DND-41 (cell line): ENCODE data around the gene DPP6.
"Not testable (repeated sequence)": the region's sequence is repeated elsewhere in the genome, so short reads cannot be mapped to it uniquely, and the experiment has no call there.

Experiments used
- ATAC-seq: fragments of 200-7000 bp; cut with Tn5 transposase; 3 replicates; pipeline ENCODE4 v1.9.1; 2021; ENCODE audit warnings: low read depth; ENCODE audit not compliant: insufficient read depth
- DNase-seq: peaks from one replicate; pipeline ENCODE4 v3.0.0-alpha.2; 2020
- H2AFZ ChIP-seq: 2 replicates; pipeline ENCODE4 v1.6.0; 2012; ENCODE audit warnings: low read depth, low read length
- H3K27ac ChIP-seq: 2 replicates; pipeline ENCODE4 v1.5.1; 2012; ENCODE audit warnings: low read length, inconsistent platforms
- H3K27me3 ChIP-seq: fragments of 200-600 bp; sonication (generic); 2 replicates; pipeline ENCODE4 v1.6.0; 2012; ENCODE audit warnings: low read length, mild to moderate bottlenecking, inconsistent platforms; ENCODE audit not compliant: insufficient read depth, poor library complexity
- H3K36me3 ChIP-seq: 2 replicates; pipeline ENCODE4 v1.5.1; 2012; ENCODE audit warnings: low read length, inconsistent platforms; ENCODE audit not compliant: insufficient read depth
- H3K4me1 ChIP-seq: 2 replicates; pipeline ENCODE4 v1.5.1; 2012; ENCODE audit warnings: mild to moderate bottlenecking, low read length; ENCODE audit not compliant: insufficient read depth
- H3K4me2 ChIP-seq: 2 replicates; pipeline ENCODE4 v1.6.0; 2012; ENCODE audit warnings: mild to moderate bottlenecking, moderate library complexity, low read length, inconsistent platforms; ENCODE audit not compliant: insufficient read depth
- H3K4me3 ChIP-seq, 2 experiments: fragments of 200-600 bp in 1 of 2; shearing (Covaris generic) in 1 of 2; 2 replicates each; pipeline ENCODE4 v1.5.1; 2012 to 2016; ENCODE audit warnings: inconsistent platforms in 2 of 2, low read length in 2 of 2, mild to moderate bottlenecking in 2 of 2, low read depth in 1 of 2, moderate library complexity in 1 of 2
- H3K79me2 ChIP-seq: 2 replicates; pipeline ENCODE4 v1.6.0; 2012; ENCODE audit warnings: low read length, inconsistent platforms; ENCODE audit not compliant: insufficient read depth
- H3K9ac ChIP-seq: 2 replicates; pipeline ENCODE4 v1.6.0; 2012; ENCODE audit warnings: low read depth, mild to moderate bottlenecking, inconsistent platforms, low read length, moderate library complexity
- H3K9me3 ChIP-seq: 2 replicates; pipeline ENCODE4 v1.5.1; 2012; ENCODE audit warnings: low read length, moderate library complexity, mild to moderate bottlenecking, inconsistent platforms; ENCODE audit not compliant: insufficient read depth, severe bottlenecking
- H4K20me1 ChIP-seq: 2 replicates; pipeline ENCODE4 v1.6.0; 2012; ENCODE audit warnings: low read length; ENCODE audit not compliant: insufficient read depth
- CTCF ChIP-seq: IDR thresholded peaks from 2 replicates; pipeline ENCODE4 v1.5.1; 2012; ENCODE audit warnings: borderline replicate concordance, low read length, moderate library complexity, mild to moderate bottlenecking; ENCODE audit not compliant: poor library complexity, severe bottlenecking; ENCODE audit errors: extremely low read depth
- EZH2 ChIP-seq: IDR thresholded peaks from 3 replicates; pipeline ENCODE4 v1.6.1; 2012; ENCODE audit warnings: borderline replicate concordance, low read depth, mild to moderate bottlenecking, moderate library complexity, low read length, inconsistent platforms; ENCODE audit not compliant: severe bottlenecking

DPP6 gene

GRCh38 chr7:154676422-154677073 lies 624.4 kb downstream of the DPP6 start:
- Histone ChIP-seq H3K4me1 (no peaks in the 10 kb centered on the region), H3K4me2 (no peak overlapping the region), H3K27ac (no peak overlapping the region), H3K4me3 (no peak overlapping the region), H3K36me3 (no peaks in the 10 kb centered on the region), H2AFZ (no peak overlapping the region), H3K9me3 (no peaks in the 10 kb centered on the region), H3K27me3 (no peaks in the 10 kb centered on the region), H4K20me1 (no peaks in the 10 kb centered on the region), H3K9ac (no peak overlapping the region), H3K79me2 (no peaks in the 10 kb centered on the region)
- ATAC-seq (no peak), DNase-seq (no peak)
- TF ChIP-seq CTCF (no peak), EZH2 (no peak)

GRCh38 chr7:154677454-154677853 lies 625.3 kb downstream of the DPP6 start:
- ATAC-seq (no peak), DNase-seq (no peak)
- Histone ChIP-seq H3K4me1 (no peaks in the 10 kb centered on the region), H3K4me3 (no peak overlapping the region), H3K79me2 (no peaks in the 10 kb centered on the region), H3K27ac (no peak overlapping the region), H3K27me3 (no peaks in the 10 kb centered on the region), H3K9ac (no peak overlapping the region), H2AFZ (no peak overlapping the region), H3K9me3 (no peaks in the 10 kb centered on the region), H3K4me2 (no peak overlapping the region), H4K20me1 (no peaks in the 10 kb centered on the region), H3K36me3 (no peaks in the 10 kb centered on the region)
- no peak for TF ChIP-seq EZH2

- H4K20me1 ChIP-seq, H3K79me2 ChIP-seq, H2AFZ ChIP-seq, H3K4me3 ChIP-seq, H3K9me3 ChIP-seq, H3K27ac ChIP-seq, H3K36me3 ChIP-seq, H3K4me2 ChIP-seq, H3K27me3 ChIP-seq, H3K9ac ChIP-seq, H3K4me1 ChIP-seq: not testable (repeated sequence)
- peak; percentile 37; the same call in 2 of the 3 replicates for ATAC-seq
- DNase-seq: peak; percentile 12
These were observed 625.9 kb downstream of the DPP6 start for GRCh38 chr7:154678001-154678550.

GRCh38 chr7:154679379-154680053 lies 627.3 kb downstream of the DPP6 start:
- no peaks in the 10 kb centered on the region for H3K79me2 ChIP-seq
- no peaks in the 10 kb centered on the region for H3K4me1 ChIP-seq
- H4K20me1 ChIP-seq: no peaks in the 10 kb centered on the region
- no peak overlapping the region for H3K4me3 ChIP-seq
- DNase-seq (no peak), ATAC-seq (no peak)
- TF ChIP-seq CTCF (no peak), EZH2 (no peak)
- no peak overlapping the region for H3K4me2 ChIP-seq
- no peak overlapping the region for H3K27ac ChIP-seq
- no peak overlapping the region for H2AFZ ChIP-seq
- no peaks in the 10 kb centered on the region for H3K27me3 ChIP-seq
- H3K9me3 ChIP-seq: no peaks in the 10 kb centered on the region
- no peak overlapping the region for H3K9ac ChIP-seq
- no peaks in the 10 kb centered on the region for H3K36me3 ChIP-seq
